IPS-18c (cell line): ENCODE measurements around the gene OR5AN1.

Experiments
- H3K4me3 ChIP-seq: 2 replicates; pipeline ENCODE4 v1.7.0; 2013; ENCODE audit warnings: low read depth, mild to moderate bottlenecking, low read length, moderate library complexity; ENCODE audit not compliant: insufficient read depth
- H3K9me3 ChIP-seq: one replicate; pipeline ENCODE4 v1.6.1; 2013; ENCODE audit warnings: mild to moderate bottlenecking, low read length, moderate library complexity; ENCODE audit not compliant: control insufficient read depth, insufficient read depth

Gene OR5AN1

GRCh38 chr11:59415111-59415510 lies 56.4 kb downstream of the OR5AN1 start:
- H3K9me3 ChIP-seq, result peaks cover 5% of the 10 kb centered on the region
- no peak overlapping the region for H3K4me3 ChIP-seq

GRCh38 chr11:59416613-59417012 lies 57.9 kb downstream of the OR5AN1 start:
- no peak overlapping the region for H3K4me3 ChIP-seq
- H3K9me3 ChIP-seq, result no peaks in the 10 kb centered on the region

GRCh38 chr11:59417023-59417422 lies 58.3 kb downstream of the OR5AN1 start:
- H3K9me3 ChIP-seq, result no peaks in the 10 kb centered on the region
- H3K4me3 ChIP-seq, result no peak overlapping the region

- H3K9me3 ChIP-seq, result no peaks in the 10 kb centered on the region
Observed at GRCh38 chr11:59418156-59418555, 59.5 kb downstream of the OR5AN1 start.

More at GRCh38 chr11:59418156-59418555, 59.5 kb downstream of the OR5AN1 start:
- H3K4me3 ChIP-seq, result no peak overlapping the region
